Left hindlimb (tissue), 1 donor: ENCODE results near the gene TTC7B.

Experiments
- DNase-seq: peaks from one replicate; pipeline ENCODE4 v3.0.0-alpha.2; 2018

The TTC7B gene

DNA sequence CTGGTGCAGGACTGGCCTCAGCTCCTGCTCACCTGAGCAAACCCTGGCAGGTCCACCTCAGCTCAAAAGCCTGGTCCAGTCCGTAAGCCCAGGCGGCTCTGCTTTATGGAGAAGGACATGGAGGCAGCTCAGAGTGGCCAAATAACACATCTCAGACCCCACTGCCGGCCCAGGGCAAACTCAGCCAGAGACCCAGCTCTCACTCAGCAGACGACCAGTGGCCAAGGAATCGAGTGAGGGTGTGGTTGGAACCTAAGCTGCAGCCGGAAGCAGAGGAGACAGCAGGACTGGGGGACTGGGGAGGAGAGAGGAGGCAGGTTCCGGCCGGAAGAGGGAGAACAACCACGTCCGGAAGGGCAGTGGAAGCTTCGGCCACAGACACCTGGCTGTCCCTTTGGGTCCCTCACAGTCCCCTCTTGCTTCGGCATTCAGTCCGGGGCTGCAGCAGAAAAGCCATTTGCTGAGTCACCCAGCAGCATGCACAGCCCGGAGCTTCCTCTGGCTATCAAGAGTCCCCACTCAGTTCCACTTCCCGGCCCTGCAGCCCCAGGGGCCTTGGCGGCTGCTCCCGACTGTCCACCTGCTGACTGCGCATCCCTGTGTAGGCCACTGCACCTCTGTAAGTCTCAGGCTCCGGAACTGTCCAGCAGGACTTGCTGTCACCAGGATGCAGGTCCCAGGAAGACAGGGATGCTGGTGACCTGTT, 315.4 kb downstream of the TTC7B start:
- no peak for DNase-seq

DNA sequence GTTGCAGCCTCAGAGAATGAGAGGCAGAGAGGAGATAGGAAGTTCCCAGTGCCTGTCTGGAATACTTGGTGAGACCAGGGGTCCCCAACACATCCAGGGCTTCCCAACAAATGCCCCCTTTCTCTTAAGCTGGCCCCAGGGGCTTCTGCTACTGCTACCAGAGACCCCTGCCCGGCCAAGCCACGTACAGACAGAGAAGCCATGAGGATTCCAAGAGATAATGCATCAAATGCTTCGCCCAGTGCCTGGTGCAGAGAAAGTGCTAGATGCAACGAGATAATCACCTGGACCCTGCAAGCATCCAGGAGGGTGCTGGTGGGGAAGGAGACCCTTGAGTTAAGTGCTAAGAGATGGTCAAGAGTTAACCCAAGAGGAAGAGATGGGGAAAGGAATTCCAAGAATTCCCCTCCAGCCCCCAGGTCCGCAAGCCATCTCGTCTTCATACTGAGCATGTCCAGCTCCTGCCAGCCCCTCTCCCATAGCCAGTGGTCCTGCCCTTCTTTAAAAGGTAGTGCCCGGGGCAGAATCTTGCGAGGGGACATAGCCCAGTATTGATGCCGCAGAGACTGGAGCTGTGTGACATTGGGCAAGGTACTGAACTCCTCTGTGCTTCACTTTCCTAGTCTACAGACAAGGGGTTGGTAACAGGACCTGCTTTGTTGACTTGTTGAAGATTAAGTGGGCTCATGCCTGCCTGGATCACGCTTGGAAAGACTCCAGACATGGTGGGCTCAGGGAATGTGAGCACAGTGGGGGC, 316.1 kb downstream of the TTC7B start:
- no peak for DNase-seq

DNA sequence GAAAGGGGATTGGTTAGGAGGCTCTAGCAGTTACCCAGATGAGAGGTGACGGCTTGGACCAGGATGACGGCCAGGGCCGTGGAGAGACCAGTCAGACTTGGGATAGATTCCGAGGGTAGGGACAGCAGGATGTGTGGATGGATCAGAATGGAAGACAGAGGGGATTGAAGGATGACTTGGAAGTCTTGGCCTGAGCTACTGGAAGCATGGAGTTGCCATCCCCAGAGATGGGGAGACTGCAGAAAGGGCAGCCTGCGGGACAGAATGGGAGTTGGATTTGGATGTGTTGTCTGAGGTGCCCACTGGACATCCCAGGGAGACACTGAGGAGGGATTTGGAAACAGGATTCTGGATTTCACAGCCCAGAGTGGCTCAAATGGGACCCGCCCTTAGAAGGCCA, 317.1 kb downstream of the TTC7B start:
- no peak for DNase-seq

DNA sequence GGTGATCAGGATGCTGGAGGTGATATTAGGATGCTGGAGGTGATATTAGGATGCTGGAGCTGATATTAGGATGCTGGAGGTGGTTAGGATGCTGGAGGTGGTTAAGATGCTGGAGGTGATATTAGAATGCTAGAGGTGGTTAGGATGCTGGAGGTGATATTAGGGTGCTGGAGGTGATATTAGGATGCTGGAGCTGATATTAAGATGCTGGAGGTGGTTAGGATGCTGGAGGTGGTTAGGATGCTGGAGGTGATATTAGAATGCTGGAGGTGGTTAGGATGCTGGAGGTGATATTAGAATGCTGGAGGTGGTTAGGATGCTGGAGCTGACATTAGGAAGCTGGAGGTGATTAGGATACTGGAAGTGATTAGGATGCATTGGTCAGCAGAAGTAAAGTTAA, 318.0 kb downstream of the TTC7B start:
- no peak for DNase-seq

DNA sequence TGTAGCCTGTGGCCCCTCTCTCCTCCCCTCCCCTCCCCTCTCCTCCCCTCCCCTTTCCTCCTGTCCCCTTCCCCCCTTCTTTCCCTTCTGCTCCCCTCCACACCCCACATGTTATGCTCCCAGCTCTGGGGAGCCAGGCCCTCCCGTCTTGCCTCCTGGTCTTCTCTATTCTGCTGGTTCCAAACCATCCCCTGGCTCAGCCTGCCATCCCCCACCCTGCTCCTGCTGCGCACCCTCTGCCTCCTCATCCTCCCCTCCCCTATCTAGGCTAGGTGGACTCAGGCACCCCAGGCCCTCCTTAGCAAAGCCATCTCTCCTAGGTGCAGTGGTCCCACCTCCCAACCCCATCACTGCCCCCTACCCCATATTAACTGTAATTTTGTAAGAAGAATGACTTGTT, 319.9 kb downstream of the TTC7B start:
- no peak for DNase-seq

DNA sequence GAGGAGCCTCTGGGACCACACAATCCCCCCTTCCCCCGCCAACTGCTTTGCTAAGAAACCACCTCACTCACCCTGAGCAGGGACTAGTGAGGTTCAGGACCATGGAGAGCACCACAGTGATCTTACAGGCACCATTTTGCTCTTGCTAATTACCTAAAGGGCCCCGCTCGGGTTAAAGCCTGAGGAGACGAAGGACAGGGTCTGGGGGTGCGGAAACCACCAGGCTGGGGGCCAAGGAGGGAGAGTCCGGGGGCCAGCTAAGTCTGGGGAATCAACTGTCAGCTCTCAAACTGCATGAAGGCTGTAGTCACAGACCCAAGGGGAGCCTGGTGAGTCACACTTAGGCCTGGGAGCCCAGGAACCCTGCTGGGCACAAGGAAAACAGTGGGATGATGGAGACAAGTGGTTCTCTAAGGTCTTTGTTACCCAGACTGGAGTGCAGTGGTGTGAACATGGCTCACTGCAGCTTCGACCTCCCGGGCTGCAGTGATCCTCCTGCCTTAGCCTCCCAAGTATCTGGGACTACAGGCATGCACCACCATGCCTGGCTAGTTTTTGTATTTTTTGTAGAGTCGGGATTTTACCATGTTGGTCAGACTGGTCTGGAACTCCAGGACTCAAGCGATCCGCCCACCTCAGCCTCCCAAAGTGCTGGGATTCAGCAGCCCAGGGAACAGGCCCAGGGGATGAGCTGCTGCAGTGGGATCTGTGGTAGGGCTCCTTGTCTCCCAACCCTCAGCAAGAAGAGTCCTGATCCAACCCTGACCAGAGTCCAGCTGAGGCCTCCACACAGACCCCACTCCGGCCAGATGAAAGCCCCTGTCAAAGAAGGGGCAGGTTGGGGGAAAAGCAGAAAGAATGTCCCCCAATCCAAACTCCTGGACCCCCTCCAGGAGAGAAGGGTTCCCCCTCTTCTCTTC, 320.6 kb downstream of the TTC7B start:
- DNase-seq, result no peak

DNA sequence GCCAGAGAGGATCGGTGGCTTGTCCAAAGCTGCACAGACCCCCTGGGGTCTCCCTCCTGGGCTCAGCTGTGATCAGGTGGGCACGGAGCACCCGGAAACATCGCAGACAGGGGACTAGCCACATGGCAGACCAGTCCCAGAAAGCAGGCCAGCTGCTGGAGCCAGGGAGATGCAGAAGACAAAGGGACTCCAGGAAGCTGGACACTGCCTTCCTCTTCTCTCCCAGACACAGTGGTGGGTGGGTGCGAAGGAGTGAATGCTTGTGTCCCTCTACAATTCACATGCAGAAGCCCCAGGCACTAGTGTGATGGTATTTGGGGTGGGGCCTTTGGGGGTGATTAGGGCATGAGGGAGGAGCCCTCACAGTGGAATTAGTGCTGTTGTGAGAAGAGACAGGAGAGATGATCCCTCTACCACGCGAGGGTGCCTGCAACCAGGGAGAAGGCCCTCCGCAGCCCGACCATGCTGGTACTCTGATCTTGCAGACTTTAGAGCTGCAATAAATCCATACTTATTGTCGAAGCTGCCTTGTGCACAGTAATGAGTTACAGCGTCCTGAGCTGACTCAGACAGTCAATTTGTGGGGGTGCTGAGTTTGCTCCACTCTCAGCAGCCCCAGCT, 324.2 kb downstream of the TTC7B start:
- no peak for DNase-seq

DNA sequence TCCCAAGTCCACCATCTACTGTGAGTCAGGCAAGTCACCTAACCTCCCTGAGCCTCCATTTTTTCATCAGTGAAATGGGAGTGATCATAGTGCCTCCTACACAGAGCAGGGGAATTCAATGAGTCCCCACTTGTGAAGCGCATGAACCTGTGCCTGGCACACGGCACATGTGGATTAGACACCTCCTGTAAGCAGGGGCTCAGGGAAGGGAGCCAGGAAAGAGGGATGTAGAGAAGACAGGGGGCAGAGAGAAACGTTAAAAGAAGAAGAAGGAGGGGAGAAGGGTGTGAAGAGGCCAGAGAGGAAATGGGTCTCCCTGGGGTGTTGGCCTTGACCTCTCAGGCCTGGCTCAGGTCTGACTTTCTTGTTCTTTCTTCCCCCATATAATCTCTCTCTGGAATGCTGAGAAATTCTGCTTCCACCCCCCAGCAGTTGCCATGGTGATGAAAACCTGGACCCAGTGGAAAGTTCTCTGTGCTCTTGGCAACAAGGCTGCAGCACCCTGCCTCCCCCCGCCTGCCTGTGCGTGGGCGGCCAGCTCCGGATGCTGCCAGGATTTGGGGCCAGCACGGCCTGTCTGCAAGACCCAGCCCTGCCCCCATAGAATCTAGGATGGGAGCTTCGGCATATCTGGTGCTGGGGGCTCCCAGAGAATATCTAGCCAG, 324.9 kb downstream of the TTC7B start:
- peak; percentile 90 for DNase-seq

DNA sequence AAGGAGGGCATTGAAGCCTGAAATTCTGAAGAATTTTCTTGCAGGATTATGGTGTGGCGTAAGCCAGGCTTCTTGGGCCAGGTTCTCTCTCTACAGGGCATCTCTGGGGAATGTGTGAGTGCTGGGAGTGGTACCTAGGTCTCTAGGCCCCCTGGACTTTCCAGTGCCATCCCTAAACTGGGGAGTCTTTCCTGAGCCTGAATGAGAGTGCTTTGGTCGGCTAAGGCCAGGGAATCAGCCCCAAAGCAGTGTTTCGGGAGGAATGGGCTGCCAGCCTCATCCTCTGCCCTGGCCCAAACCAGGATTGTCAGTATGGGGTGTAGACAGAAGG, 325.5 kb downstream of the TTC7B start:
- DNase-seq, result no peak

DNA sequence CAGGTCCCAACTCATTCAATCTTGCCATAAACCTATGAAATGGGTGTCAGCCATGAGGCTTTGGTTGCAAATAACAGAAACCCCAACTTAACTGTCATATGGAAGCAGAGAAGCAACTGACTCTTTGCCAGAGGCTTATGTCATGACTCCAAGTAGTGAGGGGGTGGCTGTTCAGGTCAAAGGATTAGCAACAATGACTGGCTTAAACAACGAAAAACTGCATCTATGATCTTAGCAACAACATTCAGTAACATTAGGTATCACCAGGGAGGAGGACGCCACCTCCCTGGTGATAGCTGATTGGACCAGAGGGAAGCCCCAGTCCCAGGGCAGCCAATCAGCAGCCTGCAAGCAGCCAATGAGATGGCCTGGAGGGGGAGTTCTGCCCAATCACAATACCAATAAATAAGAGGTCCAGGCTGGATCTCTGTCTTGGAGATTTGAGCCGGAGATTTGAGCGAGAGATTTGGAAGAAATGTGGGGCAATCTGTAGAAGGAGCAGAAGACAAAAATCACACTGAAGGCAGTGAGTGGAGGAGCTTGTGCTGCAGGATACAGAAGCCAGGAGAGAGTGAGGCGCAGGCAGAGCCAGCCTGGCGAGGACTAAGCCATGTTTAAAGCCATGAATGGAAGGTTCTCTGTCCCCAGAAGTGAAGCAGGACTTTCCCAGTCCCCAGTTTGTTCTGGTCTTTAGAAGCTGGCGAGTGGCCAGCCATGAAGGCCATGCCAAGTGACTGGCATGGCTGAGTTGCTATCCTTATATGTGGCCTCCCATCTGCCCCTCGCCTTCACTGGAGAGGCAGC, 326.1 kb downstream of the TTC7B start:
- DNase-seq, result no peak

DNA sequence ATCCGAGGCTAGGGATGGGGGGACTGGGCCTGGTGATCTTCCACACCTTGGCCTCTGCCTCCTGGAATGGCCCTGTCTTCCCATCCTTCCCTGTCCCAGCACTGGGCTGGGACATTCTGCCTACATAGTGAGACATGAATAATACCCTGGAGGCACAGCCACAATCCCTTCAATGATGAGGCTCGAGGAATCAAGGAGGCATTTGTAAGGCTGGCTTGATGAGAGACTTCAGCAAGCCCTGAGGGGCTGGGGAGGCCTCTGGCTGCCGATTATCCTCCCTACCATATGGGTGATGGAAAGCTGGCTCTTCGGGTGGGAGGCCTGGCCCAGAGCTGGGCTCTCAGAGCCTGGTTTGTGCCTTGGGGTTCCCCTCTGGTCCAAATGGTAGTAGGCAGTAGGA, 326.9 kb downstream of the TTC7B start:
- DNase-seq, result no peak

DNA sequence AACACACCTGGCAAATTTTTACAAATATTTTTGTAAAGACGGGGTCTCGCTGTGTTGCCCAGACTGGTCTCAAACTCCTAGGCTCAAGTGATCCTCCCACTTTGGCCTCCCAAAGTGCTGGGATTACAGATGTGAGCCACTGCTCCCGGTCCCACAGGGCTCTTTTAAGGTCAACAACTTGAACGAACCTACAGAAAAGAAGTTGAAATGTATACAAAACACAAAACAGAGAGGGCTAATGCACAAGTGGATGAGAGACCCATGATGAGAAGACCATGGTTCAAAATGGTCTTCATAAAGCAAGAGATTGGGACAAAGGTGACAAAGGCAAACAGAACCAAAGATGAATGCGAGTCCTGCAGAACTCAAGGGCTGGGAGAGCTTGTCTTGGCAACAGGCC, 328.0 kb downstream of the TTC7B start:
- DNase-seq, result no peak

DNA sequence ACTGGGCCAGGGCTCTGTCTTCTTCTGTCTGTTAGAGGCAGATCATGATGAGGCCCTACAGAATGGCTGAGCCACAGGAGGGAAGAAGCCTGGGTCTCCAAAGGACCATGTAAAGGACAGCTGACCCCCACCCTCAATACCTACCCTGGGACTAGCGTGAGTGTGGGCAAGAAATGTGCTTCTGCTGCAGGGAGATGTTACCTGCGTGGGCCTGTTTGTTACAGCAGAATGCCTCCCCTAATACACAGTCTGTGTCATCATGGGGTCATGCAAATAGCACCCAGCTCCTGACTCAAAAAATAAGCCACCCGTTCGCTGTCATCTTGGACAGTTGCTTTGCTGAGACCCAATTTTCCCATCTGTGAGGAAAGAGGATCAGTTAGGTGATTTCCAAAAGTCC, 328.8 kb downstream of the TTC7B start:
- no peak for DNase-seq

DNA sequence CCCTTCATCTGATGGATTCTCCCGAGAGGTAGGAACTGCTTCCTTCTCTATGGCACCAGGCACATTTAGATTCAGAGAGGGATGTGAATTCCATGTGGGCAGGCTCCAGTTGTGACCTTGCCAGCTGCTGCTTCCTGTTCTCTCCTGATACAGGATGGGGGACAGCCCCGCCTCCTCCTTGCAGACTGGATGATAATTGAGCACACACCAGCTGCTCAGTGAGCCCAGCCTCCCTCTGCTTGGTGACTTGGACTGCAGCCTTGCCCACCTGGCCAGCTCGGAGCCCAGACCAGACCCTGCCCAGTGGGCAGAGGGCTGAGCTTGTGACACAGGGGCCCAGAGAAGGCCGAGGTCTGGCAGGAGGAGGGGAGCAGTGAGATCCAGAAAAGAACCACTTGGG, 329.2 kb downstream of the TTC7B start:
- peak; percentile 61 for DNase-seq

DNA sequence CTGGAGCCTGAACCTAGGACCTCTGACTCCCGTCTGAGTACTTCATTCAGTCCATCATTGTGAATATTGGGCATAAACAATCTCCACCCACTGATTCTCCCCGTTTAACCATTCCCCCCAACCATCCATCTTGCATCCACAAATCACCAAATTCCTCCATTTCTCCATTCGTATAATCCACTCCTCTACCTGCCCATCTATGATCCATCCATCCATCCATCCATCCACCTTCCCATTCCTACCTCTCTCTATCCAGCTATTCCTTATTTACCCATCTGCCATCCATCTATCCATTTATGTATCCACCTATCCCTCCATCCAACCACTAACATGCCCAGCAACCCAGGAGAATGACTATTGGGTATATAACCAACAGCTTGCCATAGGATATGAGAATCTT, 331.9 kb downstream of the TTC7B start:
- no peak for DNase-seq

DNA sequence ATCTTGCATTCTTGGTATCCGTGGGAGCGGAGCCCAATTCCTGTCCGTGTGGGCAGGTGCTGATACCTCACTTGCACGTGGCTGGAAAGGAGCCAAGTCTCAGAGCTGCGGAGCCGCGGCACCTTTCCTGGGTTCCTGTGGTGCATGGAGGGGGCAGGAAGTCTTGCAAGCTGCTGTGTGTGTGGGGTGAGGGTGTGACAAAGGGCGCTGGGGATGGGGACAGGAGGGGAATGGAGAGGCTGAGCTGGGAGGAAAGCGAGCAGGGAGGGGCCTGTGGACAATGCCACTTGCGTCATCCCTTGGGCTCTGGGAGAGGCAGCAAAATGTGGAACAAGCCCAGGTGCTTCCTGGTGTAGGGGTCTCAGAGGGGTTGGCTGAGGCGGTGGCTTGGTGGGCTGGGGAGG, 332.7 kb downstream of the TTC7B start:
- DNase-seq, result peak; percentile 56

DNA sequence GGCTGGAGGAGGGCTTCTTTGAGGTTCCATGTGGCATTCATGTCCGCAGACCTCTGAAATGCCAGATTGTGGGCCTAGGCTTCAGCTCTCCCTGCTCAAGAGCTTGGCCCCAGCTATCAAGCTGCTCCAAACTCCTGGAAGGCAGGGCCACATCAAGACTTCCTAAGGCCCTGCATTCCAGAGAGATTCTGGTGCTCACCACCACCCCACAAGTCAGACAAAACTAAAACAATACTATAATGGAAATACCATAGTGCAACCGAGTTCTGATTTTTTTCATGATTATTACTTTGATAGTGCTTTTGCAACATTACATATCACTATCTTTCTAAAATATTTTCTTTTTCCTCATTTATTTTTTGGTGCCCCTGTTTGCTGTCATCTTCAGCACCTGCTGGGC, 333.1 kb downstream of the TTC7B start:
- DNase-seq, result no peak

DNA sequence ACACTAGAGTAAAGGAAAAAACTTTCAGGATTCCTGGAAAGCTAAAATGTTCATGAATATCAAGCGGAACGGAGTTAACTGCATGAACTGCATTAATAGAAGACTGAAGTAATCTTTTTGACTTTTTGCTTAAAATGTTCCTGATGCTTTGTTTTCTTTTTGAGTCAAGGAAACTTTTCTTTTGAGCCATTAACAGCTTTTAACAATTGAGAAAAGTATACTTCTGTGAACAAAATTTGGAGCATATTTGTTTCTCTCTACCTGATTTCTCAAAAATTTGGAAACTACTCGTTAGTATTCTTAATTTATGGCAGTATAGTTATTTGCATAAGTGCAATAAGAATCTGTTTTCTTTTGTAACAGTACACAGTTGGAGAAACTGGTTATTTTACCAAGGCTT, 340.9 kb downstream of the TTC7B start:
- no peak for DNase-seq
